ENCODE measurements around the gene MRPL20.

DNA sequence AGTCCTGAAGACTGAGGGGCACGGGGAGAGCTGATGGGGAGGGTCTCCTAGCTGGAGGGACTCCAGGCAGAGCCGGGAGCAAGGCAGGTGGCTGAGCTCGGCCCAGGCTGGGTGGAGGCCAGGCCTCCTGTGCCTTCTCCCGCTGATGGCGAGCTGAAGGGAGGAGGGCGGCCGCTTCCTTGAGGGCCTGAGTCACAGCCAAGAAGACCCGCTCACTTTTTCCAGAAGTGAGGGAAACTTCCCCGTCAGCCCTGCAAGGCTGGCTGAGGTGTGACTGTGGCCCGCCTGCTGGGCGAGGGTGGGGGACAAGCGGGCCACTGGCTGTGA, 26.7 kb upstream of the MRPL20 start:
- TF ChIP-seq, protein P1, sequence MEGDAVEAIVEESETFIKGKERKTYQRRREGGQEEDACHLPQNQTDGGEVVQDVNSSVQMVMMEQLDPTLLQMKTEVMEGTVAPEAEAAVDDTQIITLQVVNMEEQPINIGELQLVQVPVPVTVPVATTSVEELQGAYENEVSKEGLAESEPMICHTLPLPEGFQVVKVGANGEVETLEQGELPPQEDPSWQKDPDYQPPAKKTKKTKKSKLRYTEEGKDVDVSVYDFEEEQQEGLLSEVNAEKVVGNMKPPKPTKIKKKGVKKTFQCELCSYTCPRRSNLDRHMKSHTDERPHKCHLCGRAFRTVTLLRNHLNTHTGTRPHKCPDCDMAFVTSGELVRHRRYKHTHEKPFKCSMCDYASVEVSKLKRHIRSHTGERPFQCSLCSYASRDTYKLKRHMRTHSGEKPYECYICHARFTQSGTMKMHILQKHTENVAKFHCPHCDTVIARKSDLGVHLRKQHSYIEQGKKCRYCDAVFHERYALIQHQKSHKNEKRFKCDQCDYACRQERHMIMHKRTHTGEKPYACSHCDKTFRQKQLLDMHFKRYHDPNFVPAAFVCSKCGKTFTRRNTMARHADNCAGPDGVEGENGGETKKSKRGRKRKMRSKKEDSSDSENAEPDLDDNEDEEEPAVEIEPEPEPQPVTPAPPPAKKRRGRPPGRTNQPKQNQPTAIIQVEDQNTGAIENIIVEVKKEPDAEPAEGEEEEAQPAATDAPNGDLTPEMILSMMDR (conservative IDR thresholded peaks at IDR 0.05 in 1 of 2, IDR thresholded peaks at IDR 0.05 in 1 of 2; ENCODE audit: low read depth in 1 of 2, low read length in 2 of 2): no peak
- TF ChIP-seq EZH2 (IDR thresholded peaks at IDR 0.05; ENCODE audit: low read length, missing control alignments): no peak

Data from fibroblast of lung (primary cell).